Myocyte (in vitro differentiated cells): ENCODE data around the gene SPIRE2. TPM values are rescaled to one million over a fixed set of nuclear protein-coding genes. Genes with fewer than 3 reads are reported as not detected.
A peak's percentile ranks its signal among the peaks of the same experiment; 100 is the strongest.
"Not testable (repeated sequence)": the region's sequence is repeated elsewhere in the genome, so short reads cannot be mapped to it uniquely, and the experiment has no call there.

Source experiments
- DNase-seq: peaks from one replicate; pipeline ENCODE4 v3.0.0-alpha.2; 2012; ENCODE audit warnings: low read depth
- total RNA-seq: library from RNA; depleted of rRNA; stranded (reverse); fragments of >200 nt; gene quantifications from 2 replicates; pipeline ENCODE4 v1.2.3, GENCODE V29; 2014

Gene SPIRE2
- total RNA-seq, 1 donor from 2014 or later, result 2.3 TPM

GRCh38 chr16:89808475-89808874 lies 19.8 kb upstream of the SPIRE2 start:
- DNase-seq, result no peak

DNA sequence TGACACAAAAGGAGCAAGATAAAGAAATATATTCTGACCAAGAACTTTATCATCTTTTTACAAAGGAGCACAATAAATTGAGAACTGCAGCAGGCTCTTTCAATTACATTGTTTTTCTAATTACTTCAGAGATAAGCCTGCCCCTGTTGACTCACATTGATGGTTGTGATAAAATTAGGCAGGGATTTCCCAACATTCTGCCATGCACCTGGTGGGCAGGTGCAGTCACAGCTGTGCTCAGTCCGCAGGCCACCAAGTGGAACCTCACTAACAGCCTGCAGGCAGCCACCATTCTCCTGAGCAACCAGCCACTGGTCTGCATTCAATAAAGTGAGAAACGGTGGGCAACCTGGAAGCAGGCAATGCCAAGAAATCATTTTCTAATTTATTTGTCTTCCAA lies 17.0 kb upstream of the SPIRE2 start:
- DNase-seq, result no peak

DNA sequence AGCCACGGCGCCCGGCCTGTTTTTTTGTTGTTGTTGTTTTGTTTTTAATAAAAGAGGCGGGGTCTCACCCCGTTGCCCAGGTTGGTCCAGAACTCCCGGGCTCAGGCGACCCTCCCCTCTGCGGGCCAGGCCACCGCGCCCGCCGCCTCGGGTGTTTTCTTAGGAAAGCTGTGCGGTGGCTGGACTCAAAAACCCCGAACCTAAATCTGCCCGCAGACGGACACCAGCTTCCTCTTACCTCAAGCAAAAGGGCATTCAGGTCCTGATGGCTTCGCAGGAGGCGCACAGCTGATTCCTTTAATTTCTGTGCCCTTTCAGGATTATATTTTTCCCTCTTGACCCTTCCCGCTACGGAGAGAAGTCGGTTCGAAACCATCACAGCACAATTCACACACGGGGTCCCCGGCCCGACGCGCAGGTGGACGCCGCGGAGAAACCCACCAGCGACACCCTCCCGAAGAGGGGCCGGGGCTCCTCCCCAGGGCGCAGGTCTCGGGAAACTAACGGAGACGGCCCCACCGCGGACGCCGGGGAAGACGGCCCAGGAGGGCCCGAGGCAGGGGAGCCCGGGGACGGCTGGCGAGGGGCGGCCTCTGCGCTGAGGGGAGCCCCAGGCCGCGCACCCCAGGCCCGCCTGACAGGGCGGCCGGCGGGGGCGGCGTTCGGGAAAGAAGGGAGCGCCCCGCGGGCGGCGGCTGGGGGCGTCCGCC lies 12.5 kb upstream of the SPIRE2 start:
- DNase-seq, result no peak

DNA sequence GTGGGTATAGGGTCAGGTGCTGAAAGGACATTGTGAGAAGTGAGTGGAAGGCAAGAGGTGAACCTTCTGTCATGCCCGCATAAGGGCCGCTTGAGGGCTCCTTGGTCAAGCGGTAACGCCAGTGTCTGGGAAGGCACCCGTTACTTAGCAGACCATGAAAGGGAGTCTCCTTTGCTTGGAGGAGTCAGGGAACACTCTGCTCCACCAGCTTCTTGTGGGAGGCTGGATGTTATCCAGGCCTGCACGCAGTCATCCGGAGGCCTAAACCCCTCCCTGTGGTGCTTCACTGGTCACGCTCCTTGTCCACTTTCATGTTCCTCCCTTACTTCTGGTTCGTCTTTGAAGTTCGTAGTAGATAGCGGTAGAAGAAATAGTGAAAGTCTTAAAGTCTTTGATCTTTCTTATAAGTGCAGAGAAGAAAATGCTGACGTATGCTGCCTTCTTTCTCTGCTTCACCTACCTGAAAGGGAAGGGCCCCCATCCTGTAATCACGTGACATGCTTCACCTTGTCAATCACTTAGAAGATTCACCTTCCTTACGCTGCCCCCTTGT lies 9.3 kb upstream of the SPIRE2 start:
- DNase-seq, result not testable (repeated sequence)

GRCh38 chr16:89819448-89819847 lies 8.8 kb upstream of the SPIRE2 start:
- not testable (repeated sequence) for DNase-seq

DNA sequence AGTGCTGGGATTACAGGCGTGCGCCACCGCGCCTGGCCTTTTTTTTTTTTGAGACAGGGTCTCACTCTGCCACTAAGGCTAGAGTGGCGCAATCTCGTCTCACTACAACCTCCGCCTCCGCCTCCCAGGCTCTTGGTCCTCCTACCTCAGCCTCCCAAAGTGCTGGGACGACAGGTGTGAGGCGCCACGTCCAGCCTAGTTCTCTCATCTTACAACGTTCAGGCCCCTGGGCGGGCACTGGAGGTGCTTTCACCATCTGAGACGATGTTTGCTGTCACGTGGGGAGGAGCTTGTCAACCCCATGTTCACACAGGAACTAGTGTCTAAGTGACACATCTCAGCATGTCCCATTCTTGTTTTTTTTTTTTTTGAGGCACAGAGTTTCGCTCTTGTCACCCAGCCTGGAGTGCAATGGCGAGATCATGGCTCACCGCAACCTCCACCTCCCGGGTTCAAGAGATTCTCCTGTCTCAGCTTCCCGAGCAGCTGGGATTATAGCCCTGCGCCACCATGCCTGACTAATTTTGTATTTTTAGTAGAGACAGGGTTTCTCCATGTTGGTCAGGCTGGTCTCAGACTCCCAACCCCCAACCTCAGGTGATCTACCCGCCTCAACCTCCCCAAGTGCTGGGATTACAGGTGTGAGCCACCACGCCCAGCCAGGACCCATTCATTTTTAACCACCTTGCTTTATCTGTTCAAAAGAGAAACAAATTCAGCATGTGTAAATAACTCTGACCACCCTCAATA lies 6.7 kb upstream of the SPIRE2 start:
- DNase-seq, result no peak

- DNase-seq, result no peak
Measured at GRCh38 chr16:89822188-89823086, 5.8 kb upstream of the SPIRE2 start.

- no peak for DNase-seq
Measured at GRCh38 chr16:89823087-89823823, 5.0 kb upstream of the SPIRE2 start.

DNA sequence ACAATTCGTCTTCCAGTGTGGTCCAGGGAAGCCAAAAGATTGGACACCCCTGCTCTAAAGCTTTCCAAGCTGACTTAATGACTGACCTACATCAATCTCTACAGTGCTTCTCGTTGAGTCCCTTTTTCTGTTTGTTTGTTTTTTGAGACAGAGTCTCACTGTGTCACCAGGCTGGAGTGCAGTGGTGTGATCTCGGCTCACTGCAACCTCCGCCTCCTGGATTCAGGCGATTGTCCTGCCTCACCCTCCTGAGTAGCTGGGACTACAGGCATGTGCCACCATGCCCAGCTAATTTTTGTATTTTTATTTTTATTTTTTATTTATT lies 4.5 kb upstream of the SPIRE2 start:
- not testable (repeated sequence) for DNase-seq

GRCh38 chr16:89826531-89827382 lies 1.5 kb upstream of the SPIRE2 start:
- DNase-seq, result no peak

DNA sequence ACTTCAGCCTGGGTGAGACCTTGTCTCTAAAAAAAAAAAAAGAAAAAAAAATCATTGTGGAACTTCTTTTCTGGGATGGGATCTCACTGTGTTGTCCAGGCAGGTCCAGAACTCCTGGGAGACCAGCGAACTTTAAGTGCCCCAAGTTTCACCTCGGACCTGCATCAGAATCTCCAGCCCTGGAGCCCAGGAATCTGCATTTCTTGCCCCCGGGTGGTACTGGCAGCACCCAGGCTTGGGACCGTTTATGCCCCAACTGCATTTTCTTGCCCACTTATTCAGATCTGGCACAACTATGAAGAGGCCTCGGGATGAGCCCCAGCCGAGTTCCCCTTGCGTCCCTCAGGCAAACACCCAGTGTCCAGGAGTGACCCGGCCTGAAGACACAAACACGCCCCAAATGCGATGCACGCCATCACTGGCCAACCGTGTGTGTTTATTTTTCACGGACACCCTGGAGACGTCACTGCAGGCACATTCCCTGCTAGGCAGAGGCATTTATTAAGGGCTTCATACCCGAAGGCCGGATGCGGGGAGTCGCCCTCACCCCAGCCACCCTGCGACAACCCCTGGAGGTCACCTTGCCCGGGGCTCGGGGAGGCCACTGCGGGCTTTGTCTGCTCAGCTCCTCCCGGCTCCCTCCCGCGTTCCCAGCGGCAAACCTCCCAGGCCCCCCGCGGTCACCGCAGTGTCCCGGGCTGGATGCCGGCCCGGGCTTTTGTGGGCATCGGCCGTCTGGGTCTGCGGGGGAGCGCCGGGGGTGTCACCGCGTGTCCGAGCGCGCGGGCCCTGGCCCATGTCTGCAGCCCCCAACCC lies 684 bp upstream of the SPIRE2 start:
- peak; percentile 70 for DNase-seq

- no peak for DNase-seq
Measured at GRCh38 chr16:89828870-89829629, 775 bp downstream of the SPIRE2 start.

DNA sequence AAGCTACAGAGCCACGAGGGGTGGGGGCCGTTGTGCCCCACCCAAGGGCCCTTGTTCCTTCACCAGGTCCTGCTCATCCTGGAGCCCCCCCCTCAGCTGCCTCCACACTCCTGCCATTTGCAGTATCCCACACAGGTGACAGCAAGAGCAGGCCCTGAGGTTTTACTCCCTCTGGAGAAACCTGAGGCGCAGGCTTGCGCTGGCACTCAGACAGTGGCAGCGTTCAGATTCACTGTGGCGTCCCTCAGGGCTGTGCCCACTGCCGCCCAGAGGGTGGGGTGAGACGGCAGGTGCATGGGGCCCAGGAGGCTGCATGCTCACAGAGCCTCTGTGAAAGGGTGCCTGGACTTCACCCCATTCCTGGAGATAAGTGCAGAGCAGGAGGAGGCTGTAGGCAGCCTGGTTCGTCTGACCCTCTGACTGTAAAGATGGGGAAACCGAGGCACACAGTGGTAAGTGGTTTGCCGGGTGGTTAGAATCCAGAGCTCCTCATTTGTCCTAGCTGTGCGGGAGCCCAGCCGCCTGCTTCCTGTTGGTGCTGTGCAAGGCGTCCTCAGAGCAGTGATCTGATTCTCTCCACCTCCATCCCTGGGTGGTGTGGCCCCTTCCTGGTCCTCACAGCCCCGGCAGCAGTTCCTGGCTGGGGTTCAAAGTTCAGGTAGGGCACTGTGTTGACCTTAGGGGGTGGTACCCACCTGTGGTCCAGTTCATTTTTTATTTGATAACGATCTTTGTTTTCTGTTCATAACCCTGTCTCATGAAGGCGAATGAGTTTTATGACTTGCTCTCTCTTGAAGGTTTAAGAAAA lies 1.6 kb downstream of the SPIRE2 start:
- DNase-seq, result no peak

GRCh38 chr16:89831810-89832328 lies 3.6 kb downstream of the SPIRE2 start:
- no peak for DNase-seq

GRCh38 chr16:89833664-89834363 lies 5.5 kb downstream of the SPIRE2 start:
- DNase-seq, result not testable (repeated sequence)

DNA sequence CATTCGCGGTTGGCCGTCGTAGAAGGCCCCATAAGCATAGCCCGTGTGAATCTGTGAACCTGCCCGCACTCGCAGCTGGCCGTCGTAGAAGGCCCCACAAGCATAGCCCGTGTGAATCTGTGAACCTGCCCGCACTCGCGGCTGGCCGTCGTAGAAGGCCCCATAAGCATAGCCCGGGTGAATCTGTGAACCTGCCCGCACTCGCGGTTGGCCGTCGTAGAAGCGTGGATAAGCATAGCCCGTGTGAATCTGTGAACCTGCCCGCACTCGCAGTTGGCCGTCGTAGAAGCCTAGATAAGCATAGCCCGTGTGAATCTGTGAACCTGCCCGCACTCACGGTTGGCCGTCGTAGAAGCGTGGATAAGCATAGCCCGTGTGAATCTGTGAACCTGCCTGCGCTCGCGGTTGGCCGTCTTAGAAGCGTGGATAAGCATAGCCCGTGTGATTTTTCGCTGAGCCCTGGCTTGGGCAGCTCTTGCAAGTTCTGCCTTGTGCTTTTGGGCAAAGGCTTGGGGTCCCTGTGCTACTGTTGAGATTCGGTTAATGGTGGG lies 6.6 kb downstream of the SPIRE2 start:
- not testable (repeated sequence) for DNase-seq
